ENCODE data around the gene MYBPC1. TPM values are rescaled to one million over a fixed set of nuclear protein-coding genes. Genes with fewer than 3 reads are reported as not detected.

MYBPC1 gene
- total RNA-seq, 1 donor from 2014 or later, result 7.3 TPM

DNA sequence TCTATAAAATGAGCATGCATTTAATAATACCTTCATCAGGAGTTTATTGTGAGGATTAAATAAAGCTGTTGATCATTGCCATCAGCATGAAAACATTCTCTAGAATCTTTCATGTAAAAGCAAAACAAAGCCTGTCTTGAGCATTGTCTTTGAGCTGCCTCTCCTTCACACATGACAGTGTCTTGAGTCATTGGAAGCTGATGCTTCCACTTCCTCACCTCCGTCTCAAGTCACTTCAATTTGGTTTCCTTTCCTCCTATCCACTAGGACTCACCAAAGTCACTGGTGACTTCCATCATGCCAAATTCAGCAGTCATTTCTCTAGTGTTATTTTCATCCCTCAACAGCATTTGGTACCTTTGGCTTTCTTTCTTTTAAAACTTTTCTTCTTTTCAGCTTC is 31.6 kb upstream of the MYBPC1 start:
- no peak for DNase-seq
- no peaks in the 10 kb centered on the region for H3K36me3 ChIP-seq
- H3K27ac ChIP-seq (replicated peaks), result no peak overlapping the region
- intact Hi-C loops (cut with micrococcal nuclease), result no loop called here
- H3K4me1 ChIP-seq, result peaks cover 3% of the 10 kb centered on the region
- peaks cover 16% of the 10 kb centered on the region for H3K9me3 ChIP-seq (replicated peaks)
- no peak for TF ChIP-seq CTCF (IDR thresholded peaks at IDR 0.05; ENCODE audit: borderline replicate concordance)
- no peak overlapping the region for H3K4me3 ChIP-seq
- peaks cover 47% of the 10 kb centered on the region for H3K27me3 ChIP-seq (ENCODE audit: low read depth)

GRCh38 chr12:101564912-101565311 is 29.9 kb upstream of the MYBPC1 start:
- intact Hi-C loops (cut with micrococcal nuclease), result no loop called here
- TF ChIP-seq CTCF (IDR thresholded peaks at IDR 0.05; ENCODE audit: borderline replicate concordance), result no peak
- H3K36me3 ChIP-seq, result no peaks in the 10 kb centered on the region

GRCh38 chr12:101566318-101566717 is 28.5 kb upstream of the MYBPC1 start:
- intact Hi-C loops (cut with micrococcal nuclease), result no loop called here
- no peak for DNase-seq
- H3K27ac ChIP-seq (replicated peaks), result no peak overlapping the region
- H3K9me3 ChIP-seq (replicated peaks), result no peaks in the 10 kb centered on the region
- peaks cover 12% of the 10 kb centered on the region for H3K4me1 ChIP-seq
- no peak for TF ChIP-seq CTCF (IDR thresholded peaks at IDR 0.05; ENCODE audit: borderline replicate concordance)
- no peaks in the 10 kb centered on the region for H3K36me3 ChIP-seq
- H3K27me3 ChIP-seq (ENCODE audit: low read depth), result peaks cover 73% of the 10 kb centered on the region
- H3K4me3 ChIP-seq, result no peak overlapping the region

More at GRCh38 chr12:101564912-101565311, 29.9 kb upstream of the MYBPC1 start:
- Histone ChIP-seq H3K4me3 (no peak overlapping the region), H3K9me3 (replicated peaks) (peaks cover 1% of the 10 kb centered on the region), H3K27me3 (ENCODE audit: low read depth) (peaks cover 61% of the 10 kb centered on the region), H3K4me1 (peaks cover 5% of the 10 kb centered on the region), H3K27ac (replicated peaks) (no peak overlapping the region)
- DNase-seq, result no peak

GRCh38 chr12:101567918-101568317 is 26.9 kb upstream of the MYBPC1 start:
- no peaks in the 10 kb centered on the region for H3K9me3 ChIP-seq (replicated peaks)
- intact Hi-C loops (cut with micrococcal nuclease), result no loop called here
- no peak overlapping the region for H3K4me3 ChIP-seq
- TF ChIP-seq CTCF (IDR thresholded peaks at IDR 0.05; ENCODE audit: borderline replicate concordance), result no peak
- peaks cover 12% of the 10 kb centered on the region for H3K4me1 ChIP-seq
- H3K27ac ChIP-seq (replicated peaks), result no peak overlapping the region
- peaks cover 87% of the 10 kb centered on the region for H3K27me3 ChIP-seq (ENCODE audit: low read depth)
- H3K36me3 ChIP-seq, result no peaks in the 10 kb centered on the region
- no peak for DNase-seq

DNA sequence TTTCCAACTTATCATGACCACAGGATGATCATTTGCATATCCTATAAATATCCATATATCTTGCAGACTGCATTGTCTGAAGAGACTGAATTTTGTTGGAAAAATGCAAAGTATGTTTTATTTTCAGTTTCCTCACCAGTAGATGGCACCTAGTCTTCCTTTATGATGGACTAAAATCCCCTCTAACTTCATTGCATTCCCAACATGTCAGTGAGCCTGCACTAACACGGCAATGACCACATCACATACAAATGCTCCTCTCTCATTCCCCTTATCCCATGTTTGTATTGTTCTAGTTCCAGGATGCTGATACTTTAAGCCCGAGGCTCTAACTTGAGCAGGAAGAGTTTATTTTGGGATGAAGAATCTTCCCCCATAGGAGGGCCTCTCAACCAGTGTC is 24.7 kb upstream of the MYBPC1 start:
- Histone ChIP-seq H3K36me3 (no peaks in the 10 kb centered on the region), H3K4me1 (peaks cover 12% of the 10 kb centered on the region), H3K27ac (replicated peaks) (no peak overlapping the region), H3K9me3 (replicated peaks) (no peaks in the 10 kb centered on the region), H3K4me3 (no peak overlapping the region), H3K27me3 (ENCODE audit: low read depth) (peaks cover 88% of the 10 kb centered on the region)
- TF ChIP-seq CTCF (IDR thresholded peaks at IDR 0.05; ENCODE audit: borderline replicate concordance), result peak; percentile 48
- DNase-seq, result no peak
- intact Hi-C loops (cut with micrococcal nuclease), result no loop called here

- H3K36me3 ChIP-seq, result no peaks in the 10 kb centered on the region
- TF ChIP-seq CTCF (IDR thresholded peaks at IDR 0.05; ENCODE audit: borderline replicate concordance), result no peak
- no peaks in the 10 kb centered on the region for H3K9me3 ChIP-seq (replicated peaks)
- no peak overlapping the region for H3K27ac ChIP-seq (replicated peaks)
- peaks cover 86% of the 10 kb centered on the region for H3K27me3 ChIP-seq (ENCODE audit: low read depth)
- H3K4me3 ChIP-seq, result no peak overlapping the region
- intact Hi-C loops (cut with micrococcal nuclease), result no loop called here
- peaks cover 12% of the 10 kb centered on the region for H3K4me1 ChIP-seq
- DNase-seq, result no peak
These were observed 23.7 kb upstream of the MYBPC1 start for GRCh38 chr12:101571105-101571504.

Measured in left ventricle myocardium inferior (tissue), 1 donor.